OCI-LY3 (cell line): Measurements from ENCODE around the gene GDAP2.
"Not testable (repeated sequence)": the region's sequence is repeated elsewhere in the genome, so short reads cannot be mapped to it uniquely, and the experiment has no call there.

Experiments used
- EZH2phosphoT487 ChIP-seq: fragments of 200-600 bp; shearing (Covaris generic); IDR thresholded peaks from 2 replicates; pipeline ENCODE4 v1.6.1; 2018; ENCODE audit warnings: antibody characterized with exemption, mixed run types, low read depth
- TF ChIP-seq, protein P1 (sequence below): fragments of 200-600, 300-600 bp; sonication (generic); IDR thresholded peaks from 2 replicates; pipeline ENCODE4 v1.5.1; 2014; ENCODE audit warnings: antibody characterized with exemption, low read length, low read depth

DNA sequence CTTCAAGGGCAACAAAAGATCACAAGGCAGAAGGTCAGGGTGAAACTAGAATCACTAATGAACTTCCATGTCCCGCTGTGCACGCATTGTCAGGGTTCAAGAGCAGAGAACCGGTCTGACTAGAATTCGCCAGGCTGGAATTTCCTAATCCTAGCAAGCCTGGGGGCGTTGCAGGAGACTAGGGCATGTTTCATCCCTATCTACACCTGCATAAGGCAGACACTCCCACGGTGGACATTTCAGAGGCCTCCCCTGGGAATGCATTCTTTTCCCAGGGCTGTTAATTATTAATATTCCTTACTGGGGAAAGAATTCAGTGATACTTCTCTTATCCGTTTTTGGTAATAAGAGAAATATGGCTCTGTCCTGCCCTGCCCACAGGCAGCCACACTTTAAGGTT, 6.7 kb downstream of the GDAP2 start:
- TF ChIP-seq, protein P1, sequence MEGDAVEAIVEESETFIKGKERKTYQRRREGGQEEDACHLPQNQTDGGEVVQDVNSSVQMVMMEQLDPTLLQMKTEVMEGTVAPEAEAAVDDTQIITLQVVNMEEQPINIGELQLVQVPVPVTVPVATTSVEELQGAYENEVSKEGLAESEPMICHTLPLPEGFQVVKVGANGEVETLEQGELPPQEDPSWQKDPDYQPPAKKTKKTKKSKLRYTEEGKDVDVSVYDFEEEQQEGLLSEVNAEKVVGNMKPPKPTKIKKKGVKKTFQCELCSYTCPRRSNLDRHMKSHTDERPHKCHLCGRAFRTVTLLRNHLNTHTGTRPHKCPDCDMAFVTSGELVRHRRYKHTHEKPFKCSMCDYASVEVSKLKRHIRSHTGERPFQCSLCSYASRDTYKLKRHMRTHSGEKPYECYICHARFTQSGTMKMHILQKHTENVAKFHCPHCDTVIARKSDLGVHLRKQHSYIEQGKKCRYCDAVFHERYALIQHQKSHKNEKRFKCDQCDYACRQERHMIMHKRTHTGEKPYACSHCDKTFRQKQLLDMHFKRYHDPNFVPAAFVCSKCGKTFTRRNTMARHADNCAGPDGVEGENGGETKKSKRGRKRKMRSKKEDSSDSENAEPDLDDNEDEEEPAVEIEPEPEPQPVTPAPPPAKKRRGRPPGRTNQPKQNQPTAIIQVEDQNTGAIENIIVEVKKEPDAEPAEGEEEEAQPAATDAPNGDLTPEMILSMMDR: not testable (repeated sequence)
- not testable (repeated sequence) for TF ChIP-seq EZH2phosphoT487
